ENCODE measurements around the gene ITFG2. TPM values are rescaled to one million over a fixed set of nuclear protein-coding genes. Genes with fewer than 3 reads are reported as not detected.

The ITFG2 gene
- total RNA-seq, 1 experiment from 2014 or later: 24.6 TPM

DNA sequence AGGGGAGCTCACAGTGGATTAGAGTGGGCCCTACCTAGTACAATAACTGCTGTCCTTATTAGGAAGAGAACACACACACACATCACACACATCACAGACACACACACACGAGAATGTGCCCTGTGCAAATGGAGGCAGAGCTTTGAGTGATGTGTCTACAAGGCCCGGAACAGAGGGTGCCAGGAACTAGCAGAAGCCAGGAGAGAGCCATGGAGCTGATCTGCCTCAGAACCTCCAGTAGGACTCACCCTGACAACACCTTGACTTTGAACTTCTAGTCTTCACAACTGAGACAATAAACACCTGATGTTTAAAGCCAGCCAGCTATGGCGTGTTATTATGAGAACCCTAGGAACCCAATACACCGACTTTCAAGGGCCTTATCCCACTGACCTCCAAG is 47.4 kb upstream of the ITFG2 start:
- peaks cover 31% of the 10 kb centered on the region for H3K27me3 ChIP-seq (ENCODE audit: insufficient read depth, low read length)
- H3K4me1 ChIP-seq (ENCODE audit: control insufficient read depth in 1 of 2, insufficient read depth in 2 of 2, low read length in 2 of 2): no peaks in the 10 kb centered on the region
- ChIA-PET POLR2A (no interaction called here), CTCF (interaction anchor here (1.9 kb wide), 1 partner anchor 19 kb away, joined by 5 read pairs; no protein-coding TSS in a partner anchor), RAD21 (ENCODE audit: low non-redundant PET in 1 of 2, low total read pairs in 2 of 2, uncharacterized antibody in 2 of 2, unreplicated experiment in 2 of 2) (no interaction called here)
- no peaks in the 10 kb centered on the region for H3K36me3 ChIP-seq (ENCODE audit: control insufficient read depth in 1 of 2, insufficient read depth in 2 of 2, low read length in 2 of 2)
- ATAC-seq (no peak), DNase-seq (ENCODE audit: low read depth, low spot score) (no peak)
- no peaks in the 10 kb centered on the region for H3K79me2 ChIP-seq (ENCODE audit: insufficient read depth, low read length)
- no TSS peak for BruUV-seq (replicated peaks)
- H3K27ac ChIP-seq (ENCODE audit: low read depth, low read length): no peak overlapping the region
- H3K9me3 ChIP-seq (ENCODE audit: control insufficient read depth in 1 of 2, insufficient read depth in 1 of 2, low read depth in 1 of 2, low read length in 2 of 2): no peaks in the 10 kb centered on the region
- no peaks in the 10 kb centered on the region for H4K20me1 ChIP-seq (ENCODE audit: insufficient read depth)
- H3K4me3 ChIP-seq (replicated peaks in 1 of 2; ENCODE audit: low read depth in 1 of 2, low read length in 2 of 2): no peak overlapping the region
- TF ChIP-seq EZH2 (IDR thresholded peaks at IDR 0.05) (no peak), TCF7L2 (IDR thresholded peaks at IDR 0.05; ENCODE audit: borderline replicate concordance, extremely low read depth, insufficient read depth, insufficient read length) (no peak), ELF1 (IDR thresholded peaks at IDR 0.05; ENCODE audit: borderline replicate concordance, low read depth) (no peak), EZH2phosphoT487 (IDR thresholded peaks at IDR 0.05; ENCODE audit: borderline replicate concordance) (no peak), POLR2AphosphoS5 (IDR thresholded peaks at IDR 0.05; ENCODE audit: low read depth, low read length) (no peak), CEBPB (IDR thresholded peaks at IDR 0.05; ENCODE audit: low read depth) (no peak), REST (IDR thresholded peaks at IDR 0.05; ENCODE audit: low read depth) (no peak), RAD21 (IDR thresholded peaks at IDR 0.05; ENCODE audit: low read depth) (no peak), SP1 (IDR thresholded peaks at IDR 0.05; ENCODE audit: low read depth) (no peak)
- TF ChIP-seq, protein P1, sequence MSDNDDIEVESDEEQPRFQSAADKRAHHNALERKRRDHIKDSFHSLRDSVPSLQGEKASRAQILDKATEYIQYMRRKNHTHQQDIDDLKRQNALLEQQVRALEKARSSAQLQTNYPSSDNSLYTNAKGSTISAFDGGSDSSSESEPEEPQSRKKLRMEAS (IDR thresholded peaks at IDR 0.05): no peak
- intact Hi-C loops (cut with micrococcal nuclease): no loop called here
- no peak overlapping the region for H2AFZ ChIP-seq (ENCODE audit: low read depth, low read length, poor library complexity, severe bottlenecking)
- no peak overlapping the region for H3K9ac ChIP-seq (ENCODE audit: low read length)
- no peak overlapping the region for H3K4me2 ChIP-seq (ENCODE audit: low read length)
- H3K9me2 ChIP-seq (ENCODE audit: insufficient read depth): no peaks in the 10 kb centered on the region

All from HCT116 (cell line).